Tongue (tissue), 2 donors: ENCODE data around the gene CBX5. TPM values are rescaled to one million over a fixed set of nuclear protein-coding genes. Genes with fewer than 3 reads are reported as not detected.
A peak's percentile ranks its signal among the peaks of the same experiment; 100 is the strongest.

Source experiments
- DNase-seq: peaks from one replicate; pipeline ENCODE4 v3.0.0-alpha.2; 2015
- total RNA-seq: library from RNA; depleted of rRNA; stranded (reverse); fragments of >200 nt; gene quantifications from one replicate; pipeline ENCODE4 v1.2.3, GENCODE V29; 2014

CBX5 gene
- total RNA-seq, 1 donor from 2014 or later: 77.2 TPM

DNA sequence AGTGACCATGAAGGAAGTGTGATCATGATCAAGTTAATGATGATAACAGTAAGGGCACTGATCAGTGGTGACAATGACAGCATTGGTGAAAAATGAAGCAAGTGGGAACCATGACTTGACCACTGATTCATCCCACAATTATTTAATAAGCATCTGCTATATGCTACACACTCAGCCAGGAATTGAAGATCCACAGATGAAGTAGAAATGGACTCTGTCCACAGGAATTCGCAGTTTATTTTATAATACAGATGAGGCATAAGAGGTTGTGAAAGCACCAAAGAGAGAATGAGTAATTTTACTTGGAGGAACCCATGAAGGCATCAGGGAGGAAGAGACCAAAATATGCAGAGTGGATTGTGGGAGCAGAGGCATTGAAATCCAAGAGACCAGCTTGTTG is 57.3 kb downstream of the CBX5 start:
- no peak for DNase-seq

DNA sequence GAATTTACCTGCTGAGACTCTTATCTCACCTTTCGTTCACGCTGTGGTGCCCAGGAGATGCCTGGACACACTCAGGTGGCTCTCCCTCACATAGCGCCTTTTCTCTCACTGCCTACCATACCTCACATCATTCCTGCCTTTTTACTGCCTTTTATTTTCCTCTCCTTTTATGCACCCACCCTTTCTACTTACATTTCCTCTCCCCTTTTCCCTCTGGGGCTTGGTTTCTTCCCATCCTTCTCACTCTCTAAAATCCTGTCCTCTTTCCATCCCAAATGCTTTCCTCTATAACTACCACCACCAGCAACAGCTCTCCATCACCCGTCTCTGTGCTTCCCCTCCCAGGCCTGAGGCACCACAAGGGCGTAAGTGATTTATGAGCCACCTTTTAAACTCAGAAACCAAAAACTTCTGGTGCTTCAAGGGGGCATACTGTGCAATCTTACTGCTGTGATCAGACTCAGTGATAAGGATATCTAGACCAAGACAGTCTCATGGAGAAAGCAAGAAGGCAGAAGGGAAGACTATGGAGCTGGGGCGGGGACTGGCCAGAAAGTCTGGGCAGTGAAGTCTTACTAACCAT is 58.4 kb downstream of the CBX5 start:
- DNase-seq: no peak

- DNase-seq: no peak
Measured at GRCh38 chr12:54220567-54220966, 59.4 kb downstream of the CBX5 start.

DNA sequence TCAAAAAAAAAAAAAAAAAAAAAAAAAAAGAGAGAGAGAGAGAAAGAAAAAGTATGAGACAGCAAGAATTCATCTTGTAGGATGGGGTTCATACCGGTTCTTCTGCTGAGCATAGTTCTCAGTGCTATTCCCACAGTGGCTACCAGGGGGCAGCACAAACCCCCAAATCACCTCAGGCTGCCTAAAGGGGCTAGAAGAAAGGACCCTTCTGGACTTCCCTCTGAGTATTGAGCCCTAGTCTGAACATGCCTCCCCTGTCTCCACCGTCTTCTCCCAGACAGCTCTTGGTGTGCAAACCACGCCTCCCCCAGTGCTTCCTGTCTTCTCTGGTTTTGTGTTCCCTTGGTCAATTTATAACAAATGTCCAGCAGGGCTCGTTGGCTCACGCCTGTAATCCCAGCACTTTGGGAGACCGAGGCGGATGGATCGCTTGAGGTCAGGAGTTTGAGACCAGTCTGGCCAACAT is 59.8 kb downstream of the CBX5 start:
- peak; percentile 91 for DNase-seq

GRCh38 chr12:54217774-54218241 is 62.1 kb downstream of the CBX5 start:
- DNase-seq: peak; percentile 68

GRCh38 chr12:54216797-54217661 is 62.9 kb downstream of the CBX5 start:
- DNase-seq: peak; percentile 94

DNA sequence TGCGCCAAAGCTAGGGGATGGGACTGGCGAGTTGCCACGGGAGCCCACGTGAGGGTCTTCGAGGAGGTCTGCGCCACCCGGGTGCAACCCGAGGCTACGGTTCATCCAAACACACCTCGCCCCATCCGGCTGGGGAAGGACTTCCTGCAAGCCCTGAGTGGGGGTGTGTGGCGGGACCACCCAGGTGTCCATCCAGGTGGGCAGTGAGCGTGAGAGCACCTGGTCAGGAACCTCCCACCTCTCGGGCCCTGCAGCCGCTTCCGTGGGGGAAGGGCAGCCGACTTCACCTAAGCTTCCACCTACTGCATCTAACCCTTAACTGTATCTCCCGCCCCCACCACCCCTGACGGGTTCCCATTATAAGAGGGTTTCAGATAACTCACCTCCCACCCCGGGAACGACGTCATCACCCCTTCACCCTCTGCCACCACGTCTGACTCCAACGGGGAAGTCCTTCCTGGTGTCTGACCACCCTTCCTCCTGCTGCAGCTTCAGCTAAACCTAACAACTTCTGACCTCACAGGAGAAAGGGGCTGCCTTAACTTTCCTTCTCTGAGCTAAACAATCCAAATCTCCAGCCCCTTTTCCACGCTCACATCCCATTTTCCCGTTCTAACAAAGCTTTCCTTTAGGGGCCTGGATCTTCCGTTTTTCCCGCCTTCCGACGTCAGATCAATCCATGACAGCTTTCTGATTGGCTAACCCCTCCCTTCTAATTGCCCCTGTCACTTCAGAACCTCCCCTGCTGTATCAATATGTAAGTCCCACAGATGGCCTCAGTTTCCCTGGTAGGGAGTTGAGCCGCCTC is 63.7 kb downstream of the CBX5 start:
- no peak for DNase-seq

DNA sequence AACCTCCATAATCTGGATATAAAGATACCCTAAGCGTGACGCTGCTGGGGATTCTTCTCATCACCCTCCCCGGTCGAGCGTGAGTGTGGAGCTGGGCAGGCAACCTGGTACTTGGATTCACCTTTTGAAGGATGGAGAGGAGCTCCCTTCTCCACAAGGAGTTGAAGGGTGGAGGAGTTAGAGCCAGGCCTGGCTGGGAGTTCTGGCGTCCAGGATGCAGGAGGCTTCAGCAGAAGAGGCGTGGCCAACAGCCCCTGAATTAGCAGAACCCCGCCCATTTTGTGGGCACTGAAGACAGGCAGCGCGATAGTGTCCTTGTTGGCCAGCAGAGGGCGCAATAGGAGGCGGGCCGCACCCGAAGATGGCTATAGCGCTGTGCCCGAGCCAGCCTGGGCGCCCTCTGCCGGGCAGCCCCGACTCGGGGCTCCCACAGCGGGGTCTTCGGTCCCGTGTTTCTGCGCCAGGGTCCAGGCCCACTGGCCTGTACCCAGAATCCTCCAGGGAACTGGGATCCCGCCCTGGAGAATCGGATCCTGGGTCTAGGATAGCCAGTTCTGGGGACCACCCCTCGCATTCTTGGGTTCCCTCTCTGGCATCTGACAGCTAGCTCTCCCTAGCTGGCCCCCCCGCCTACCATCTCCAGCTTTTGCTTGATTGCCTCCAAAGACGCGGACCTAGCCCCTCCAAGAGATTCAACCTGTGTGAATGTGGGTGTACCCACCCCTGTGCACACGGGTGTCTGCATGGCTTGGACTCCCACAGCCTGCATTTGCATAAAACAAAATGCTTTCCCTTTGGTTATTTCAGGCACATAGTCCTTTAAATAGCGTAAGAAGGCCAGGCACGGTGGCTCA is 65.1 kb downstream of the CBX5 start:
- peak; percentile 91 for DNase-seq

- DNase-seq: no peak
Measured at GRCh38 chr12:54213079-54213478, 66.8 kb downstream of the CBX5 start.

- no peak for DNase-seq
Measured at GRCh38 chr12:54211920-54212319, 68.0 kb downstream of the CBX5 start.

DNA sequence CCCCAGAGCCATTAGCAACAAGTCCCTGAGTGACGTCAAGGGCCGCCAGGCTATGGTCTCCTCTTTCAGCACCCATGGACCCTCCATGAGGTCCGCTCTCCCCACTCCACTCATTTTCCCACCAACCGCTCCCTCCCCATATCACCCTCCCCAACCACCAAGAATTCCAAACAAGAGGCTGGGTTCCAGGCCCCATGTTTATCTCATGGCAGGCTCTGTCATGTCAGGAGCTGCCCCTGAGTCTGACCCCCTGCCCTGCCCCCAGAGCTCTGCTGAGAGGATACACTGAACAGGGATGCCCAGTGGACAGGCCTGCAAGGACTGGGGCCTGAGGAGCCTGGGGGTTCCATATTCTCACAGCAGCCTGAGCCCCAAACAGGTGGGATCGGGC is 69.5 kb downstream of the CBX5 start:
- DNase-seq: no peak

DNA sequence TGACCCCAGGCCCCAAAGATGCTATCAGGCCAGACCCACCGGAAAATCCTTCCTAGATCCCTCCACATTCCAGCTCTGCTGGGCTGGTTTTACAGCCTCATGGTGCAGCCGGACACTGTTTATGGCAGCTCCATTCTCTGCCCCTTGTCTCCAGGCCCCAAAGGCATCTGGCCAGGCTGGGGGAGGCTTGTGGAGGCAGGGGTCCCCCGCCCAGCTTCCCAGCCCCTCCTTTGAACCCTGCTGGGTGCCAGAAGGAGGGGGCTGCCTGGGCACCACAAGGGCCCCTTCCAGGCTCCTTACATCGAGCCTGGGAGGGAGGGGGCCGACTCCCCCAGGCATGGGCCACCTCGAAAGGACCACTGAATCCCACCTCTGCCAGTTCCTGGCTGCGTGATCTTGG is 71.3 kb downstream of the CBX5 start:
- no peak for DNase-seq

GRCh38 chr12:54207539-54208294 is 72.2 kb downstream of the CBX5 start:
- peak; percentile 74 for DNase-seq

GRCh38 chr12:54206791-54207190 is 73.1 kb downstream of the CBX5 start:
- no peak for DNase-seq

GRCh38 chr12:54204316-54204715 is 75.6 kb downstream of the CBX5 start:
- no peak for DNase-seq

DNA sequence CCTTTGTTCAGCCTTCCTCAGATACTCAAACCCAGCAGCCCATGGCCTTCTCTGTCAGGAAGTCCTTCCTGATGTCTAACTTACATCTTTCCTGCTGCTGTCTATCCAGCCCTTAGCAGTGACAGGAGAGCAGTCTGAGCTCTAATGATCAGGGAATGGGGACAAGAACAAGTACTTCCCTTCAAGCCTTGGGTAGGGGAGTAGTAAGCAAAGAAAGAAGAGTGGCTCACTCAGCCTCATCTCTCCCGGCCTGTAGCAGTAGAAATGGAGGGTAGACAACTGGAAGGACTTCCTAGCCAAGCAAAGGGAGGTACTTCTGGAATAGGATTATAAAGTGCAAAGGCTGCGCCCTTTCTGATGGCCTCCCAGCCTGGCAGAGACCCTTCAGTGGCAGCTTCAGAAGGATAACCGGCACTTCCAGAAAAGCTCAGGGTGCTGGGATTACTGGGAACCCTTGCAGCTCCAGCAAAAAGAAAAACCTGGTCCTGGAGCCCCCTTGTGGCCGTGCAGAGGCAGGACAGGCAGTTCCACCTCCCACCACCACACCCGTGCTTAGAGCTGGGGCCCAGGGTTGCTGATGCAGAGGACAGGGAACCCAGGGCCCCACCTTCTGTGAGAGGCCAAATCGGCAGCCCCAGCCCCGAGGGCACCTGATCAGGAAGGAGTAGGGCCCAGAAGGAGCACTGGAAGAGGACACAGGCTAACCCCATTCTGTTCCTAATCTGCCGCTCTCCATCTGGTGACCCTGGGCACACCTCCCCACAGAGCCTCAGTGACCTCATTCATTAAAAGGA is 78.7 kb downstream of the CBX5 start:
- peak; percentile 77 for DNase-seq

DNA sequence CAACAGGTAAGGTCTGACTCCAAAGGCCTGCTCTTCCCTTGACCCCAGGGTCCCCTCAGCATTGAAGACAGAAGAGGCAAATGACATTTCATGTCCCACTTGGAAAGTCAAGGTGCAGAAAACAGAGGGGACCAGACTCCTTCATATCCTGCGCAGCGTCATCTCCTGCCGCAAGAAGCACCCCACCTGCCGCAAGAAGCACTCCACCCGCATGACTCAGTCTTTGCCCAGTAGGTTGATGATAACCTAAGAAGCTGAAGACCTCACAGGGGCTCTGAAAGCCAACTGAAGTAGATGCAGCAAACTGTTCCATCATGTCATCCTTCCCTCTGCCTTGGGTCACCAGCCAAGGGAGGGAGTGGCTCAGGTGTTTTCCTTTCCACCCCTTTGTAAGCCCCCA is 79.5 kb downstream of the CBX5 start:
- no peak for DNase-seq

- no peak for DNase-seq
Measured at GRCh38 chr12:54199917-54200316, 80.0 kb downstream of the CBX5 start.

GRCh38 chr12:54199034-54199433 is 80.9 kb downstream of the CBX5 start:
- no peak for DNase-seq

- peak; percentile 73 for DNase-seq
Measured at GRCh38 chr12:54197431-54197909, 82.5 kb downstream of the CBX5 start.
